ENCODE results near the gene CREB5. TPM values are rescaled to one million over a fixed set of nuclear protein-coding genes. Genes with fewer than 3 reads are reported as not detected.

CREB5 gene
- total and polyA plus RNA-seq, 2 of the 13 experiments (the other 11 are each of a cell fraction or from before 2014, with no cell fraction given) = 0.38 to 0.71 TPM

DNA sequence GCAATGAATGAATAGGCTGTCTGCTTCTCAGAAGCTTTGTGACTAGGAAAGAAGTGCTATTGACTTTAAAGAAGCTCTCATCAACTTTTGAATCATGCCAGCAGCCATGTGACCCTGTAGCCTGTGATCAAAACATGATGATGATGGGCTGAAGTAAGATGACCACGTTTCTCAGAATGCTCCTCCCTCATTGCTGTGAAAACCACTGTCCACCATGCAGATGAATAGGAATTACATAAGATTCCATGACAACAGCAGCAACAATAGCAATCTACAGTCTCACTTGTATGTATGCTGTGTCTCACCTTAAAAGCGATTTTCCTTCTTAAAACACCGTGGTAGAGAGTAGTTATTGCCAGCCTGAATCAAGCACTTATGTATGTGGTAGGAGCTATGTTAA lies 317.4 kb downstream of the CREB5 start:
- H4K20me1 ChIP-seq (ENCODE audit: insufficient read depth, low read length) = no peaks in the 10 kb centered on the region
- TF ChIP-seq LBX2 (CRISPR knock-in tag; IDR thresholded peaks at IDR 0.05; ENCODE audit: borderline replicate concordance) = no peak
- TF ChIP-seq FOSL1 (CRISPR knock-in tag; IDR thresholded peaks at IDR 0.05; ENCODE audit: borderline replicate concordance) = no peak
- no peak for TF ChIP-seq NR2C2 (CRISPR knock-in tag; IDR thresholded peaks at IDR 0.05; ENCODE audit: borderline replicate concordance)
- TF ChIP-seq ZNF362 (CRISPR knock-in tag; IDR thresholded peaks at IDR 0.05; ENCODE audit: borderline replicate concordance) = no peak
- H3K36me3 ChIP-seq (replicated peaks in 1 of 2; ENCODE audit: control insufficient read depth in 1 of 2, insufficient read depth in 2 of 2, low read length in 2 of 2) = no peaks in the 10 kb centered on the region
- no peaks in the 10 kb centered on the region for H3K79me2 ChIP-seq (ENCODE audit: insufficient read depth, low read length)
- no peak overlapping the region for H3K9ac ChIP-seq (ENCODE audit: insufficient read depth, low read depth, low read length)
- no peak overlapping the region for H3K27ac ChIP-seq (ENCODE audit: extremely low read length, insufficient read depth, low read length)
- H3K4me1 ChIP-seq (ENCODE audit: insufficient read depth, low read length) = no peaks in the 10 kb centered on the region
- ChIA-PET POLR2A (no interaction called here), CTCF (ENCODE audit: low intra/inter-chr PET ratio, low total read pairs) (no interaction called here)
- in situ Hi-C loops (cut with HindIII; ENCODE audit: extremely low pct_ligation_motif_present, low pct_unique_long_range_greater_than_20kb) = no loop called here
- FAIRE-seq = no peak
- H3K9me3 ChIP-seq (ENCODE audit: low read length) = no peaks in the 10 kb centered on the region
- no peak for ATAC-seq
- WGBS (ENCODE audit: low lambda C conversion rate) = 11% methylated on average over 3 of the region's 3 CpGs
- no TSS peak for BruUV-seq (replicated peaks)
- H3K4me2 ChIP-seq (ENCODE audit: low read depth, low read length) = no peak overlapping the region
- 0 out of 5 replicates have a peak, but pooled peaks cover 0 to 5% of the 10 kb centered on the region in 2 experiments for H3K27me3 ChIP-seq (ENCODE audit: control insufficient read depth in 1 of 2, insufficient read depth in 2 of 2, low read length in 2 of 2)
- no peak overlapping the region for H2AFZ ChIP-seq (ENCODE audit: low read length)
- no peak overlapping the region for H3K4me3 ChIP-seq (replicated peaks in 1 of 3; ENCODE audit: insufficient read depth in 1 of 3, low read depth in 2 of 3, low read length in 3 of 3)
- DNase-seq (ENCODE audit: low spot score) = no peak
- intact Hi-C loops (cut with micrococcal nuclease; ENCODE audit: unreplicated experiment) = no loop called here

DNA sequence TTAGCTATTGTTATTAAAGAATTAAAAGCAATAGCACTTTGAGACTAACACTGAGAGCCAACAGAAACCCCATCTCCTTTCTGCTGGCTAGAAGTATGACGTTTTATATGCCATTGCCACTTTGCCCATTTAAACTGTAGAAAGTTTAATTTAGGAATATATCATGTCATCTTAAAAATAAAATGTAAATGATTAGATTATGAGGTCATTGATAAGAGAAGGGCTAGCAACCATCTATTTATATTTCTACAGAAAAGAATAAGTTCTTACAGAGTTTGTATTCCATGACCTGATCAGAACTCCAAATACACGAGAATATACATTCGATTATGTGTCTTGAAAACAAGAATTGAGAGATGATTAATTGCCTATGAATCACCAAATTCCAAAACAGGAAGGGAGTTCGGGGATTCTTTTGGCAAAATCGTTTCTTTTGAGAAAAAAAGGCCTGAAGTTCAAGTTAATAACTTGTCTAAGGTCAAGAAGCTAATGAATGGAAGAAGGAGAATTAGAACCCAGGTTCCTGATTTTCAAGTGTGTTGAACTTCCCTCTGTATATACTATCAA lies 318.9 kb downstream of the CREB5 start:
- 0 out of 5 replicates have a peak, but pooled peaks cover 0 to 5% of the 10 kb centered on the region in 2 experiments for H3K27me3 ChIP-seq (ENCODE audit: control insufficient read depth in 1 of 2, insufficient read depth in 2 of 2, low read length in 2 of 2)
- no peak overlapping the region for H2AFZ ChIP-seq (ENCODE audit: low read length)
- H3K79me2 ChIP-seq (ENCODE audit: insufficient read depth, low read length) = no peaks in the 10 kb centered on the region
- H3K4me3 ChIP-seq (replicated peaks in 1 of 3; ENCODE audit: insufficient read depth in 1 of 3, low read depth in 2 of 3, low read length in 3 of 3) = no peak overlapping the region
- FAIRE-seq = no peak
- no peaks in the 10 kb centered on the region for H4K20me1 ChIP-seq (ENCODE audit: insufficient read depth, low read length)
- H3K4me2 ChIP-seq (ENCODE audit: low read depth, low read length) = no peak overlapping the region
- H3K9ac ChIP-seq (ENCODE audit: insufficient read depth, low read depth, low read length) = no peak overlapping the region
- TF ChIP-seq ZFP36L2 (CRISPR knock-in tag; IDR thresholded peaks at IDR 0.05) (no peak), ZNF619 (CRISPR knock-in tag; IDR thresholded peaks at IDR 0.05) (no peak), ATF7 (IDR thresholded peaks at IDR 0.05) (peak; percentile 53), ATF7 (CRISPR knock-in tag; IDR thresholded peaks at IDR 0.05) (no peak)
- TF ChIP-seq, protein P1, sequence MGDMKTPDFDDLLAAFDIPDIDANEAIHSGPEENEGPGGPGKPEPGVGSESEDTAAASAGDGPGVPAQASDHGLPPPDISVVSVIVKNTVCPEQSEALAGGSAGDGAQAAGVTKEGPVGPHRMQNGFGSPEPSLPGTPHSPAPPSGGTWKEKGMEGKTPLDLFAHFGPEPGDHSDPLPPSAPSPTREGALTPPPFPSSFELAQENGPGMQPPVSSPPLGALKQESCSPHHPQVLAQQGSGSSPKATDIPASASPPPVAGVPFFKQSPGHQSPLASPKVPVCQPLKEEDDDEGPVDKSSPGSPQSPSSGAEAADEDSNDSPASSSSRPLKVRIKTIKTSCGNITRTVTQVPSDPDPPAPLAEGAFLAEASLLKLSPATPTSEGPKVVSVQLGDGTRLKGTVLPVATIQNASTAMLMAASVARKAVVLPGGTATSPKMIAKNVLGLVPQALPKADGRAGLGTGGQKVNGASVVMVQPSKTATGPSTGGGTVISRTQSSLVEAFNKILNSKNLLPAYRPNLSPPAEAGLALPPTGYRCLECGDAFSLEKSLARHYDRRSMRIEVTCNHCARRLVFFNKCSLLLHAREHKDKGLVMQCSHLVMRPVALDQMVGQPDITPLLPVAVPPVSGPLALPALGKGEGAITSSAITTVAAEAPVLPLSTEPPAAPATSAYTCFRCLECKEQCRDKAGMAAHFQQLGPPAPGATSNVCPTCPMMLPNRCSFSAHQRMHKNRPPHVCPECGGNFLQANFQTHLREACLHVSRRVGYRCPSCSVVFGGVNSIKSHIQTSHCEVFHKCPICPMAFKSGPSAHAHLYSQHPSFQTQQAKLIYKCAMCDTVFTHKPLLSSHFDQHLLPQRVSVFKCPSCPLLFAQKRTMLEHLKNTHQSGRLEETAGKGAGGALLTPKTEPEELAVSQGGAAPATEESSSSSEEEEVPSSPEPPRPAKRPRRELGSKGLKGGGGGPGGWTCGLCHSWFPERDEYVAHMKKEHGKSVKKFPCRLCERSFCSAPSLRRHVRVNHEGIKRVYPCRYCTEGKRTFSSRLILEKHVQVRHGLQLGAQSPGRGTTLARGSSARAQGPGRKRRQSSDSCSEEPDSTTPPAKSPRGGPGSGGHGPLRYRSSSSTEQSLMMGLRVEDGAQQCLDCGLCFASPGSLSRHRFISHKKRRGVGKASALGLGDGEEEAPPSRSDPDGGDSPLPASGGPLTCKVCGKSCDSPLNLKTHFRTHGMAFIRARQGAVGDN (CRISPR knock-in tag; IDR thresholded peaks at IDR 0.05) = no peak
- ChIA-PET CTCF (ENCODE audit: low intra/inter-chr PET ratio, low total read pairs) (no interaction called here), POLR2A (no interaction called here)
- intact Hi-C loops (cut with micrococcal nuclease; ENCODE audit: unreplicated experiment) (no loop called here), in situ Hi-C loops (cut with HindIII; ENCODE audit: extremely low pct_ligation_motif_present, low pct_unique_long_range_greater_than_20kb) (no loop called here)
- no peak for DNase-seq (ENCODE audit: low spot score)
- no peak overlapping the region for H3K27ac ChIP-seq (ENCODE audit: extremely low read length, insufficient read depth, low read length)
- no peaks in the 10 kb centered on the region for H3K4me1 ChIP-seq (ENCODE audit: insufficient read depth, low read length)
- no TSS peak for BruUV-seq (replicated peaks)
- 3% methylated on average over 5 of the region's 5 CpGs for WGBS (ENCODE audit: low lambda C conversion rate)
- H3K36me3 ChIP-seq (replicated peaks in 1 of 2; ENCODE audit: control insufficient read depth in 1 of 2, insufficient read depth in 2 of 2, low read length in 2 of 2) = no peaks in the 10 kb centered on the region
- ATAC-seq = no peak
- H3K9me3 ChIP-seq (ENCODE audit: low read length) = no peaks in the 10 kb centered on the region
